ENCODE measurements around the gene HOXC6. TPM values are rescaled to one million over a fixed set of nuclear protein-coding genes. Genes with fewer than 3 reads are reported as not detected.
A peak's percentile ranks its signal among the peaks of the same experiment; 100 is the strongest.

Gene HOXC6
- total and polyA plus RNA-seq, 10 of the 15 experiments (the other 5 are each of a cell fraction or from before 2014, with no cell fraction given) = 0.02 to 0.55 (median 0.45) TPM; not detected in 4

DNA sequence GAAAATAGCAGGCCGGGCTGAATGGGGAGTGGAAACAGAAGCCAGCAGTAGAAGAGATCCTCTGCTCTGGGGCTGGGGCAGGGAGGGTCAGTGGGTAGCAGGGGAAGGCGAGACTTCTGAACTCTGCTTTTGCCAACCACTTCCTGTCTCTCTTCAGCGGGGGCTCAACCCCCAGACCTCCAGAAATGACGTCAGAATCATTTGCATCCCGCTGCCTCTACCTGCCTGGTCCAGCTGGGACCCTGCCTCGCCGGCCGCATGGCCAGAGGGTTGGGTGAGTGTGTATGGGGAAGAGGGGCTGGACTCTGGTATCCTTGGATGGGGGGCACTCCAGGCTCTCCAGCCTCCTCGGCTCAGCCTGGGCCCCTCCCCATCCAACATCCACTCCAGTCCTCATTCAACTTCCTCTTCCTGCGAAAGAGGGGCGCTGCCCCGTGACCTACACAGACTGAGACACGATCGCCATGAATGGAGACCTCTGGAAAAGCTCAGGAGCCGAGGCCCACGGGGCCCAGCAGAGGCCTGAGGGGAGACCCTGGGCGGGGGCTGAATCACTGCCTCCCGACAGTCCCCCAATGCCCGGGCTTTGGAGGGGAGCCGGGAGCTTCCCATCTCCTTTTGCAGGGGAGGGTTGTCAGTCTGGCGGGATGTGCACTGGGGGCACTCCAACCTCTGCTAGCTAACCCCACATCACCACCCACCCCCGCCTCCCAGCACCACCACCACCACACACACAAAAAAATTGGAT, 24.9 kb downstream of the HOXC6 start (continued):
- TF ChIP-seq, protein P1, sequence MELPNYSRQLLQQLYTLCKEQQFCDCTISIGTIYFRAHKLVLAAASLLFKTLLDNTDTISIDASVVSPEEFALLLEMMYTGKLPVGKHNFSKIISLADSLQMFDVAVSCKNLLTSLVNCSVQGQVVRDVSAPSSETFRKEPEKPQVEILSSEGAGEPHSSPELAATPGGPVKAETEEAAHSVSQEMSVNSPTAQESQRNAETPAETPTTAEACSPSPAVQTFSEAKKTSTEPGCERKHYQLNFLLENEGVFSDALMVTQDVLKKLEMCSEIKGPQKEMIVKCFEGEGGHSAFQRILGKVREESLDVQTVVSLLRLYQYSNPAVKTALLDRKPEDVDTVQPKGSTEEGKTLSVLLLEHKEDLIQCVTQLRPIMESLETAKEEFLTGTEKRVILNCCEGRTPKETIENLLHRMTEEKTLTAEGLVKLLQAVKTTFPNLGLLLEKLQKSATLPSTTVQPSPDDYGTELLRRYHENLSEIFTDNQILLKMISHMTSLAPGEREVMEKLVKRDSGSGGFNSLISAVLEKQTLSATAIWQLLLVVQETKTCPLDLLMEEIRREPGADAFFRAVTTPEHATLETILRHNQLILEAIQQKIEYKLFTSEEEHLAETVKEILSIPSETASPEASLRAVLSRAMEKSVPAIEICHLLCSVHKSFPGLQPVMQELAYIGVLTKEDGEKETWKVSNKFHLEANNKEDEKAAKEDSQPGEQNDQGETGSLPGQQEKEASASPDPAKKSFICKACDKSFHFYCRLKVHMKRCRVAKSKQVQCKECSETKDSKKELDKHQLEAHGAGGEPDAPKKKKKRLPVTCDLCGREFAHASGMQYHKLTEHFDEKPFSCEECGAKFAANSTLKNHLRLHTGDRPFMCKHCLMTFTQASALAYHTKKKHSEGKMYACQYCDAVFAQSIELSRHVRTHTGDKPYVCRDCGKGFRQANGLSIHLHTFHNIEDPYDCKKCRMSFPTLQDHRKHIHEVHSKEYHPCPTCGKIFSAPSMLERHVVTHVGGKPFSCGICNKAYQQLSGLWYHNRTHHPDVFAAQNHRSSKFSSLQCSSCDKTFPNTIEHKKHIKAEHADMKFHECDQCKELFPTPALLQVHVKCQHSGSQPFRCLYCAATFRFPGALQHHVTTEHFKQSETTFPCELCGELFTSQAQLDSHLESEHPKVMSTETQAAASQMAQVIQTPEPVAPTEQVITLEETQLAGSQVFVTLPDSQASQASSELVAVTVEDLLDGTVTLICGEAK (IDR thresholded peaks at IDR 0.05; ENCODE audit: borderline replicate concordance) = peak; percentile 73; the same call in 1 of the 2 replicates
- 0 out of 2 replicates have a peak, but pooled peaks have one; percentile 11 for TF ChIP-seq BCL11A (IDR thresholded peaks at IDR 0.05; ENCODE audit: low read depth, low read length)
- TF ChIP-seq MTA2 (IDR thresholded peaks at IDR 0.05; ENCODE audit: low read depth) = peak; percentile 52
- no peak for TF ChIP-seq SREBF2 (IDR thresholded peaks at IDR 0.05; ENCODE audit: low read length)
- TF ChIP-seq RFX5 (IDR thresholded peaks at IDR 0.05; ENCODE audit: low read depth, low read length) = 0 out of 2 replicates have a peak, but pooled peaks have one; percentile 25
- TF ChIP-seq, protein P2, sequence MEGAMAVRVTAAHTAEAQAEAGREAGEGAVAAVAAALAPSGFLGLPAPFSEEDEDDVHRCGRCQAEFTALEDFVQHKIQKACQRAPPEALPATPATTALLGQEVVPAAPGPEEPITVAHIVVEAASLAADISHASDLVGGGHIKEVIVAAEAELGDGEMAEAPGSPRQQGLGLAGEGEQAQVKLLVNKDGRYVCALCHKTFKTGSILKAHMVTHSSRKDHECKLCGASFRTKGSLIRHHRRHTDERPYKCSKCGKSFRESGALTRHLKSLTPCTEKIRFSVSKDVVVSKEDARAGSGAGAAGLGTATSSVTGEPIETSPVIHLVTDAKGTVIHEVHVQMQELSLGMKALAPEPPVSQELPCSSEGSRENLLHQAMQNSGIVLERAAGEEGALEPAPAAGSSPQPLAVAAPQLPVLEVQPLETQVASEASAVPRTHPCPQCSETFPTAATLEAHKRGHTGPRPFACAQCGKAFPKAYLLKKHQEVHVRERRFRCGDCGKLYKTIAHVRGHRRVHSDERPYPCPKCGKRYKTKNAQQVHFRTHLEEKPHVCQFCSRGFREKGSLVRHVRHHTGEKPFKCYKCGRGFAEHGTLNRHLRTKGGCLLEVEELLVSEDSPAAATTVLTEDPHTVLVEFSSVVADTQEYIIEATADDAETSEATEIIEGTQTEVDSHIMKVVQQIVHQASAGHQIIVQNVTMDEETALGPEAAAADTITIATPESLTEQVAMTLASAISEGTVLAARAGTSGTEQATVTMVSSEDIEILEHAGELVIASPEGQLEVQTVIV (IDR thresholded peaks at IDR 0.05; ENCODE audit: borderline replicate concordance, partially characterized antibody) = peak; percentile 14
- no peak for TF ChIP-seq CBX3 (IDR thresholded peaks at IDR 0.05; ENCODE audit: borderline replicate concordance, low read depth)
- TF ChIP-seq POLR2AphosphoS2 (IDR thresholded peaks at IDR 0.05; ENCODE audit: low read depth, low read length) = peak; percentile 58
- TF ChIP-seq, protein P3, sequence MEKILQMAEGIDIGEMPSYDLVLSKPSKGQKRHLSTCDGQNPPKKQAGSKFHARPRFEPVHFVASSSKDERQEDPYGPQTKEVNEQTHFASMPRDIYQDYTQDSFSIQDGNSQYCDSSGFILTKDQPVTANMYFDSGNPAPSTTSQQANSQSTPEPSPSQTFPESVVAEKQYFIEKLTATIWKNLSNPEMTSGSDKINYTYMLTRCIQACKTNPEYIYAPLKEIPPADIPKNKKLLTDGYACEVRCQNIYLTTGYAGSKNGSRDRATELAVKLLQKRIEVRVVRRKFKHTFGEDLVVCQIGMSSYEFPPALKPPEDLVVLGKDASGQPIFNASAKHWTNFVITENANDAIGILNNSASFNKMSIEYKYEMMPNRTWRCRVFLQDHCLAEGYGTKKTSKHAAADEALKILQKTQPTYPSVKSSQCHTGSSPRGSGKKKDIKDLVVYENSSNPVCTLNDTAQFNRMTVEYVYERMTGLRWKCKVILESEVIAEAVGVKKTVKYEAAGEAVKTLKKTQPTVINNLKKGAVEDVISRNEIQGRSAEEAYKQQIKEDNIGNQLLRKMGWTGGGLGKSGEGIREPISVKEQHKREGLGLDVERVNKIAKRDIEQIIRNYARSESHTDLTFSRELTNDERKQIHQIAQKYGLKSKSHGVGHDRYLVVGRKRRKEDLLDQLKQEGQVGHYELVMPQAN (conservative IDR thresholded peaks at IDR 0.05) = peak; percentile 64
- peak; percentile 64 for TF ChIP-seq NR2C1 (IDR thresholded peaks at IDR 0.05)
- TF ChIP-seq IKZF1 (conservative IDR thresholded peaks at IDR 0.05) = peak; percentile 80
- TF ChIP-seq GABPA (IDR thresholded peaks at IDR 0.05; ENCODE audit: low read depth) = peak; percentile 65
- peak in 1 of 2 experiments; percentile 51; a peak in 1 of 3 replicates for TF ChIP-seq EGR1 (IDR thresholded peaks at IDR 0.05; ENCODE audit: borderline replicate concordance in 1 of 2, low read depth in 2 of 2, low read length in 2 of 2)
- TF ChIP-seq TCF12 (IDR thresholded peaks at IDR 0.05; ENCODE audit: low read depth, low read length) = 0 out of 2 replicates have a peak, but pooled peaks have one; percentile 32
- peak; percentile 39 for TF ChIP-seq LARP7 (IDR thresholded peaks at IDR 0.05)
- no peak for TF ChIP-seq RELA (IDR thresholded peaks at IDR 0.05; ENCODE audit: borderline replicate concordance, partially characterized antibody)
- peak; percentile 75; the same call in 1 of the 2 replicates for TF ChIP-seq ZBED1 (IDR thresholded peaks at IDR 0.05; ENCODE audit: borderline replicate concordance)
- TF ChIP-seq NFXL1 (IDR thresholded peaks at IDR 0.05; ENCODE audit: borderline replicate concordance) = no peak
- peak; percentile 59; the same call in 1 of the 2 replicates for TF ChIP-seq CREM (IDR thresholded peaks at IDR 0.05; ENCODE audit: low read depth)
- peak in 1 of 2 experiments; percentile 33; a peak in 2 of 4 replicates for TF ChIP-seq BHLHE40 (IDR thresholded peaks at IDR 0.05; ENCODE audit: borderline replicate concordance in 1 of 2, low read depth in 2 of 2, low read length in 1 of 2)

Data from GM12878 (cell line).